ENCODE measurements around the gene COL20A1.

COL20A1 gene

DNA sequence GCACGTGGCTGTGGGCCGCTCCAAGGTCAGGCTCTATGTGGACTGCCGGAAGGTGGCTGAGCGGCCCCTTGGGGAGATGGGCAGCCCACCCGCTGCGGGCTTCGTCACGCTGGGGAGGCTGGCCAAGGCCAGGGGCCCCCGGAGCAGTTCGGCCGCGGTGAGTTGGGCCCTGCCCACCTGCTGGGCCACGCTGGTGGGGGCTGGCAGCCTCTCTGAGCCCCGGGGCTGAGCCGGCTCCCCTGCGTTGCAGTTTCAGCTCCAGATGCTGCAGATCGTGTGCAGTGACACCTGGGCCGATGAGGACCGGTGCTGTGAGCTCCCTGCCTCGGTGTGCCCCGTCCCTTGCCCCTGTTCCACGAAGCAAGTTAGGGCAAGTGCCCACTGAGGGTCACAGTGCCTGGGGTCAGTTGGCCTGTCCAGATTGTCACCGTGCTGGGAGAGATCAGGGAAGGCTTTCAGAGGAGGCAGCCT, 27.1 kb downstream of the COL20A1 start:
- no peak for DNase-seq (ENCODE audit: low read depth)
- TF ChIP-seq CTCF (IDR thresholded peaks at IDR 0.05; ENCODE audit: control insufficient read depth, extremely low read depth, insufficient read depth): no peak
- H3K4me3 ChIP-seq (ENCODE audit: low read depth, low read length): no peak overlapping the region

DNA sequence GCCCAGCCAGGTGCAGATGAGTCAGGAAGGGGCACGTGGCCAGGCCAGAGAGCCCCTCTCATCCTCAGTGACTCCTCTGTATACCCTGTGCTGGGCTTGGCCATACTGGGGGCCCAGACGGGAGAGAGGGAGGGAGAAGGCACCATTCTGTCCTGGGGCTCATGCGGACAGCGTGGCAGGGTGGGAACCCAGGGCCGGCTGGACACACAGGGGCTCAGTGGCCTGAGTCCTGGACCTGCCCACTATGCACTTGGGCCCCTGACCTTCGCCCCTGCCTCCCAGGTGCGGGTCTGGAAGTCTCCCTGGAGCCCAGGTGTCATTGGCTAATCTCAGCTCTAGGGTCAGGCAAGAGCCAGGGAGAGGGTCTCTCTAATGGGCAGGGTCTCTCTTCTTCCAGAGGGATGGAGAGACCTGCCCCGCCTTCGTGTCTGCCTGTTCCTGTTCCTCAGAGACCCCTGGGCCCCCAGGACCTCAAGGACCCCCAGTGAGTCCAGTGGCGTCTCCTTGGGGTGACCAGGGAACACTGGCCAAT, 27.7 kb downstream of the COL20A1 start:
- no peak overlapping the region for H3K4me3 ChIP-seq (ENCODE audit: low read depth, low read length)
- no peak for TF ChIP-seq CTCF (IDR thresholded peaks at IDR 0.05; ENCODE audit: control insufficient read depth, extremely low read depth, insufficient read depth)
- no peak for DNase-seq (ENCODE audit: low read depth)

DNA sequence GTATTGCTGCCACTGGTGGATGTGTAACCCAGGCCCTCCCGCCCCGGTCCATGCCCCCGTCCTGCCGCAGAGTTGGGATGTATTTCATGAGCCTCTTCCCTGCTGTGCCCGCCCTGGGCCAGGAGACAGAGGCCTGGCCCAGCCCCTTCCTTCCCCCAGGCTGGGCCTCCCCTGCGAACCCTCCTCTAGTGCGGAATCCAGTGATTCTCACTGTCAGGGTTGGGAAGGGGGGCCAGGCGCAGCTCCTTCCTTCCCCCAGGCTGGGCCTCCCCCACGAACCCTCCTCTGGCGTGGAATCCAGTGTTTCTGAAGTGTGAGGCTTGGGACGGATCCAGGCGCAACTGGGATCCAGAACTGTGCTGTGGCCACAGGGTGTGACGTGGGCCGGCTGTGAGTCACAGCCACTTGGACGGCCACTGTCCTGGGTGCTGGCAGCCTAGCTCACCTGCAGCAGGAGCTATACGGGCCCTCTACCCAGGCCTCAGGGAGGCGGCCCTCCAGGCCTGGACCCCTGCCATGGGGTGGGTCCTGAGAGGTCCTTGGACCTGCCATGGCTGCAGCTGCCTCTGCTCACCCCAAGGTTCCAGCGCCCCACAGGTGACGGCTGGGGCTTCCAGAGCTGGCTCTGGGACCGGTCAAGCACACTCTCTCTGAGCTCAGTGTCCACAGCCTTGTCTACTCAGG, 28.3 kb downstream of the COL20A1 start:
- no peak for TF ChIP-seq CTCF (IDR thresholded peaks at IDR 0.05; ENCODE audit: control insufficient read depth, extremely low read depth, insufficient read depth)
- no peak overlapping the region for H3K4me3 ChIP-seq (ENCODE audit: low read depth, low read length)
- DNase-seq (ENCODE audit: low read depth): no peak

- no peak for DNase-seq (ENCODE audit: low read depth)
- H3K4me3 ChIP-seq (ENCODE audit: low read depth, low read length): no peak overlapping the region
- no peak for TF ChIP-seq CTCF (IDR thresholded peaks at IDR 0.05; ENCODE audit: control insufficient read depth, extremely low read depth, insufficient read depth)
These were observed 29.4 kb downstream of the COL20A1 start for GRCh38 chr20:63322146-63322932.

GRCh38 chr20:63322933-63323273, 29.9 kb downstream of the COL20A1 start:
- H3K4me3 ChIP-seq (ENCODE audit: low read depth, low read length): no peak overlapping the region

GRCh38 chr20:63323357-63323981, 30.5 kb downstream of the COL20A1 start:
- DNase-seq (ENCODE audit: low read depth): no peak
- no peak overlapping the region for H3K4me3 ChIP-seq (ENCODE audit: low read depth, low read length)
- peak; percentile 50 for TF ChIP-seq CTCF (IDR thresholded peaks at IDR 0.05; ENCODE audit: control insufficient read depth, extremely low read depth, insufficient read depth)

More at GRCh38 chr20:63322933-63323273, 29.9 kb downstream of the COL20A1 start:
- no peak for TF ChIP-seq CTCF (IDR thresholded peaks at IDR 0.05; ENCODE audit: control insufficient read depth, extremely low read depth, insufficient read depth)
- DNase-seq (ENCODE audit: low read depth): no peak
